Liver (tissue), 9 donors: Measurements from ENCODE around the gene PRAMEF17. TPM values are rescaled to one million over a fixed set of nuclear protein-coding genes. Genes with fewer than 3 reads are reported as not detected.
"Not testable (repeated sequence)": the region's sequence is repeated elsewhere in the genome, so short reads cannot be mapped to it uniquely, and the experiment has no call there.

Source experiments
- DNase-seq: peaks from one replicate; pipeline ENCODE4 v3.0.0-alpha.2; 2017; ENCODE audit warnings: low spot score
- H3K27ac ChIP-seq, 2 donors: one replicate each; pipeline ENCODE4 v1.7.0; 2013; ENCODE audit warnings: inconsistent platforms in 2 of 2, low read length in 2 of 2, control low read depth in 1 of 2, low read depth in 1 of 2, mild to moderate bottlenecking in 1 of 2
- H3K27me3 ChIP-seq, 4 donors: one replicate each; pipeline versions ENCODE4 v1.6.1 to v1.7.0; 2013; ENCODE audit warnings: low read length in 3 of 4, inconsistent platforms in 1 of 4, mild to moderate bottlenecking in 1 of 4, moderate library complexity in 1 of 4; ENCODE audit not compliant: control insufficient read depth in 4 of 4, insufficient read depth in 4 of 4
- H3K36me3 ChIP-seq, 4 donors: one replicate each; pipeline versions ENCODE4 v1.6.1 to v1.7.0; 2013; ENCODE audit warnings: low read length in 3 of 4, mild to moderate bottlenecking in 3 of 4, low read depth in 1 of 4, moderate library complexity in 1 of 4; ENCODE audit not compliant: control insufficient read depth in 4 of 4, insufficient read depth in 3 of 4
- H3K4me1 ChIP-seq, 4 donors: one replicate each; pipeline versions ENCODE4 v1.6.1 to v1.7.0; 2013; ENCODE audit warnings: low read length in 3 of 4, mild to moderate bottlenecking in 3 of 4, moderate library complexity in 1 of 4; ENCODE audit not compliant: control insufficient read depth in 4 of 4, insufficient read depth in 4 of 4
- H3K4me3 ChIP-seq, 3 donors: one replicate each; pipeline versions ENCODE4 v1.6.1 to v1.7.0; 2013; ENCODE audit warnings: low read length in 3 of 3, control low read depth in 1 of 3, low read depth in 1 of 3, mild to moderate bottlenecking in 1 of 3
- H3K9ac ChIP-seq, 2 donors: one replicate each; pipeline ENCODE4 v1.7.0; 2013; ENCODE audit warnings: low read length in 2 of 2, mild to moderate bottlenecking in 2 of 2, moderate library complexity in 2 of 2, control low read depth in 1 of 2, low read depth in 1 of 2
- H3K9me3 ChIP-seq, 4 donors: one replicate each; pipeline versions ENCODE4 v1.6.1 to v1.7.0; 2013; ENCODE audit warnings: low read length in 3 of 4; ENCODE audit not compliant: control insufficient read depth in 4 of 4
- FOXA2 ChIP-seq: IDR thresholded peaks from 2 replicates; pipeline ENCODE4 v1.6.1; 2016; ENCODE audit warnings: antibody characterized with exemption
- GABPA ChIP-seq, 2 donors: IDR thresholded peaks in 1 of 2; conservative IDR thresholded peaks in 1 of 2; 2 replicates each; pipeline ENCODE4 v1.6.1; 2016; ENCODE audit warnings: antibody characterized with exemption in 2 of 2, mild to moderate bottlenecking in 1 of 2, moderate library complexity in 1 of 2
- YY1 ChIP-seq: IDR thresholded peaks from 2 replicates; pipeline ENCODE4 v1.6.1; 2016; ENCODE audit warnings: antibody characterized with exemption, mild to moderate bottlenecking
- ZBTB33 ChIP-seq: IDR thresholded peaks from 2 replicates; pipeline ENCODE4 v1.6.1; 2016; ENCODE audit warnings: antibody characterized with exemption
- WGBS: extraction: QIAGEN DNeasy Blood & Tissue Kit; methylation state at CpG from one replicate; pipeline ENCODE4 v1.1.7; 2013; 5-methylcytosine and 5-hydroxymethylcytosine counted together
- polyA plus RNA-seq, 2 donors: library from polyadenylated mRNA; stranded (reverse) in 1 of 2; unstranded in 1 of 2; fragments of 200-250 nt in 1 of 2; fragments of >200 nt in 1 of 2; fragmentation: Nextera tagmentation in 1 of 2; extraction: Ambion mirVana in 1 of 2; gene quantifications; one replicate each; pipeline versions ENCODE4 v1.2.1 to v1.2.3, GENCODE V29; 2013 to 2015
- total RNA-seq, 2 donors: library from RNA; depleted of rRNA; stranded (reverse); fragments of >200 nt; gene quantifications; one replicate each; pipeline ENCODE4 v1.2.3, GENCODE V29; 2014
- donor health status: healthy.
- donor health status: healthy.
- donor health status: healthy.
- donor health status: healthy.
- donor health status: healthy.

Gene PRAMEF17
- total and polyA plus RNA-seq, 4 donors, result not detected

- H3K9me3 ChIP-seq, result no peaks in the 10 kb centered on the region
- TF ChIP-seq GABPA (IDR thresholded peaks at IDR 0.05 in 1 of 2, conservative IDR thresholded peaks at IDR 0.05 in 1 of 2), result no peak
- TF ChIP-seq YY1, result no peak
- TF ChIP-seq ZBTB33, result no peak
- TF ChIP-seq FOXA2, result no peak
- H3K4me1 ChIP-seq, result no peaks in the 10 kb centered on the region
- H3K36me3 ChIP-seq, result no peaks in the 10 kb centered on the region
- H3K27me3 ChIP-seq, result no peaks in the 10 kb centered on the region
- no peak for DNase-seq
- no peak overlapping the region for H3K9ac ChIP-seq
- no peak overlapping the region for H3K27ac ChIP-seq
- H3K4me3 ChIP-seq, result no peak overlapping the region
- WGBS, result 84% methylated on average over 3 of the region's 3 CpGs
Measured at GRCh38 chr1:13435458-13435857, 46.0 kb downstream of the PRAMEF17 start.

- not testable (repeated sequence) for H3K9ac ChIP-seq, H3K4me1 ChIP-seq, H3K4me3 ChIP-seq, DNase-seq, H3K9me3 ChIP-seq, H3K27ac ChIP-seq, H3K36me3 ChIP-seq, H3K27me3 ChIP-seq
- 91% methylated on average over 49 of the region's 49 CpGs for WGBS
Measured at GRCh38 chr1:13439104-13439783, 49.8 kb downstream of the PRAMEF17 start.

Other genes starting within 250 kb of the PRAMEF17 start
- gene PRAMEF26, start 233.6 kb upstream of the PRAMEF17 start, total RNA-seq, result not detected
- gene PRAMEF26, start 233.6 kb upstream of the PRAMEF17 start, polyA plus RNA-seq, result not detected
- gene HNRNPCL4, start 224.0 kb upstream of the PRAMEF17 start, total RNA-seq, result not detected
- gene HNRNPCL4, start 224.0 kb upstream of the PRAMEF17 start, polyA plus RNA-seq, result not detected
- not detected for gene PRAMEF9, start 217.8 kb upstream of the PRAMEF17 start, total RNA-seq
- gene PRAMEF9, start 217.8 kb upstream of the PRAMEF17 start, polyA plus RNA-seq, result not detected
- not detected for gene PRAMEF13, start 188.2 kb upstream of the PRAMEF17 start, total RNA-seq
- not detected for gene PRAMEF13, start 188.2 kb upstream of the PRAMEF17 start, polyA plus RNA-seq
- gene PRAMEF18, start 163.5 kb upstream of the PRAMEF17 start, total RNA-seq, result not detected
- gene PRAMEF18, start 163.5 kb upstream of the PRAMEF17 start, polyA plus RNA-seq, result not detected
- not detected for gene PRAMEF5, start 135.4 kb upstream of the PRAMEF17 start, total RNA-seq
- gene PRAMEF5, start 135.4 kb upstream of the PRAMEF17 start, polyA plus RNA-seq, result not detected
- gene PRAMEF8, start 104.5 kb upstream of the PRAMEF17 start, total RNA-seq, result not detected
- gene PRAMEF8, start 104.5 kb upstream of the PRAMEF17 start, polyA plus RNA-seq, result not detected
- gene PRAMEF33, start 86.1 kb upstream of the PRAMEF17 start, total RNA-seq, result under 1 TPM in 1 of 2 donors, not detected in 1; 0.17 TPM
- under 1 TPM in 1 of 2 donors, not detected in 1; 0.12 TPM for gene PRAMEF33, start 86.1 kb upstream of the PRAMEF17 start, polyA plus RNA-seq
- not detected for gene PRAMEF15, start 74.1 kb upstream of the PRAMEF17 start, total RNA-seq
- not detected for gene PRAMEF15, start 74.1 kb upstream of the PRAMEF17 start, polyA plus RNA-seq
- gene PRAMEF14, start 42.5 kb upstream of the PRAMEF17 start, total RNA-seq, result not detected
- gene PRAMEF14, start 42.5 kb upstream of the PRAMEF17 start, polyA plus RNA-seq, result not detected
- gene PRAMEF19, start 17.7 kb upstream of the PRAMEF17 start, total RNA-seq, result not detected
- not detected for gene PRAMEF19, start 17.7 kb upstream of the PRAMEF17 start, polyA plus RNA-seq
- gene PRAMEF20, start 20.8 kb downstream of the PRAMEF17 start, total RNA-seq, result not detected
- not detected for gene PRAMEF20, start 20.8 kb downstream of the PRAMEF17 start, polyA plus RNA-seq
- gene LRRC38, start 124.4 kb downstream of the PRAMEF17 start, total RNA-seq, result not detected
- gene LRRC38, start 124.4 kb downstream of the PRAMEF17 start, polyA plus RNA-seq, result not detected
- gene PDPN, start 194.2 kb downstream of the PRAMEF17 start, total RNA-seq, result under 1 TPM; 0.09 to 0.17 TPM
- under 1 TPM; 0.25 to 0.31 TPM for gene PDPN, start 194.2 kb downstream of the PRAMEF17 start, polyA plus RNA-seq